ENCODE measurements around the gene BBIP1. TPM values are rescaled to one million over a fixed set of nuclear protein-coding genes. Genes with fewer than 3 reads are reported as not detected.

BBIP1 gene
- total RNA-seq, 1 experiment from 2014 or later: 12.0 TPM

- POLR2A ChIA-PET (ENCODE audit: unreplicated experiment): interaction anchor here (0.6 to 1.0 kb wide), 7 partner anchors 9 to 699 kb away, joined by 3 to 17 read pairs (median 6); no protein-coding TSS in a partner anchor
Measured at GRCh38 chr10:110919349-110919931, 460 bp upstream of the BBIP1 start, which contains the start of gene SHOC2. Gene SHOC2, plus strand, starts transcription at chr10:110919604. Its CDS starts 44,755 bp downstream, at chr10:110964359.

GRCh38 chr10:110918269-110918642, 724 bp downstream of the BBIP1 start:
- Histone ChIP-seq H4K20me1 (ENCODE audit: low read length) (peaks cover 8% of the 10 kb centered on the region; the same call in 1 of the 2 replicates), H3K9me2 (replicated peaks; ENCODE audit: low read length) (no peaks in the 10 kb centered on the region), H3K27ac (ENCODE audit: low read length) (peak overlapping the region; percentile 85), H3K27me3 (ENCODE audit: low read length) (no peaks in the 10 kb centered on the region), H3K4me2 (ENCODE audit: low read length) (peak overlapping the region; percentile 92), H3K9ac (ENCODE audit: low read length) (peak overlapping the region; percentile 86), H3F3A (ENCODE audit: low read length, unreplicated experiment) (no peaks in the 10 kb centered on the region), H3K9me3 (ENCODE audit: low read length) (no peaks in the 10 kb centered on the region), H3K4me1 (ENCODE audit: insufficient read depth, low read length) (peaks cover 34% of the 10 kb centered on the region), H3K4me3 (ENCODE audit: low read length) (peak overlapping the region; percentile 82), H3K79me2 (ENCODE audit: low read length) (peaks cover 42% of the 10 kb centered on the region), H2AFZ (ENCODE audit: low read length) (peak overlapping the region; percentile 89), H3K36me3 (ENCODE audit: low read depth, low read length) (no peaks in the 10 kb centered on the region)
- intact Hi-C loops (cut with micrococcal nuclease): loop anchor here (2.0 to 5.0 kb wide), 5 partner anchors 36 to 611 kb away; no protein-coding TSS in a partner anchor
- no TSS peak for BruUV-seq (replicated peaks)
- DNase-seq (peak; percentile 89), ATAC-seq (no peak)
- TF ChIP-seq EZH2 (IDR thresholded peaks at IDR 0.05; ENCODE audit: low read length, unreplicated experiment) (no peak), CTCF (conservative IDR thresholded peaks at IDR 0.05; ENCODE audit: low read depth, low read length) (no peak), EZH2phosphoT487 (IDR thresholded peaks at IDR 0.05; ENCODE audit: borderline replicate concordance, low read length) (no peak)
- CTCF ChIA-PET: interaction anchor here (0.7 to 1.1 kb wide), 3 partner anchors 99 to 582 kb away, joined by 3 to 5 read pairs (median 3); no protein-coding TSS in a partner anchor
- POLR2A ChIA-PET (ENCODE audit: unreplicated experiment): interaction anchor here (0.7 to 1.0 kb wide), 6 partner anchors 32 to 503 kb away, joined by 3 to 10 read pairs (median 3); partner anchors contain the start of gene PDCD4

More at GRCh38 chr10:110919349-110919931, 460 bp upstream of the BBIP1 start, which contains the start of gene SHOC2:
- H3F3A ChIP-seq (ENCODE audit: low read length, unreplicated experiment): no peaks in the 10 kb centered on the region
- peaks cover 40% of the 10 kb centered on the region for H3K4me1 ChIP-seq (ENCODE audit: insufficient read depth, low read length)
- H3K79me2 ChIP-seq (ENCODE audit: low read length): peaks cover 54% of the 10 kb centered on the region
- intact Hi-C loops (cut with micrococcal nuclease): loop anchor here (2.0 to 5.0 kb wide), 5 partner anchors 37 to 612 kb away; no protein-coding TSS in a partner anchor
- H3K4me3 ChIP-seq (ENCODE audit: low read length): peak within 1 kb of the TSS; percentile 83
- H3K36me3 ChIP-seq (ENCODE audit: low read depth, low read length): no peaks in the 10 kb centered on the region
- BruUV-seq (replicated peaks): no TSS peak
- H4K20me1 ChIP-seq (ENCODE audit: low read length): peaks cover 8% of the 10 kb centered on the region; the same call in 1 of the 2 replicates
- ATAC-seq: peak; percentile 25
- TF ChIP-seq EZH2 (IDR thresholded peaks at IDR 0.05; ENCODE audit: low read length, unreplicated experiment) (no peak), CTCF (conservative IDR thresholded peaks at IDR 0.05; ENCODE audit: low read depth, low read length) (no peak), EZH2phosphoT487 (IDR thresholded peaks at IDR 0.05; ENCODE audit: borderline replicate concordance, low read length) (no peak)
- CTCF ChIA-PET: interaction anchor here (0.6 to 1.1 kb wide), 5 partner anchors 28 to 583 kb away, joined by 3 to 6 read pairs (median 3); no protein-coding TSS in a partner anchor
- H3K9ac ChIP-seq (ENCODE audit: low read length): peak within 1 kb of the TSS; percentile 86
- H3K4me2 ChIP-seq (ENCODE audit: low read length): peak within 1 kb of the TSS; percentile 92
- peak; percentile 51 for DNase-seq
- peak within 1 kb of the TSS; percentile 89 for H2AFZ ChIP-seq (ENCODE audit: low read length)
- no peaks in the 10 kb centered on the region for H3K9me2 ChIP-seq (replicated peaks; ENCODE audit: low read length)
- no peaks in the 10 kb centered on the region for H3K9me3 ChIP-seq (ENCODE audit: low read length)
- peak within 1 kb of the TSS; percentile 85 for H3K27ac ChIP-seq (ENCODE audit: low read length)
- no peaks in the 10 kb centered on the region for H3K27me3 ChIP-seq (ENCODE audit: low read length)

Data from PC-3 (cell line).